DMS153 (cell line): ENCODE measurements around the gene PSMB7.
"Not testable (repeated sequence)": the region's sequence is repeated elsewhere in the genome, so short reads cannot be mapped to it uniquely, and the experiment has no call there.

ENCODE experiments used
- DNase-seq: peaks from one replicate; lab custom pipeline; 2025; lab: John Stamatoyannopoulos, UW

The PSMB7 gene

DNA sequence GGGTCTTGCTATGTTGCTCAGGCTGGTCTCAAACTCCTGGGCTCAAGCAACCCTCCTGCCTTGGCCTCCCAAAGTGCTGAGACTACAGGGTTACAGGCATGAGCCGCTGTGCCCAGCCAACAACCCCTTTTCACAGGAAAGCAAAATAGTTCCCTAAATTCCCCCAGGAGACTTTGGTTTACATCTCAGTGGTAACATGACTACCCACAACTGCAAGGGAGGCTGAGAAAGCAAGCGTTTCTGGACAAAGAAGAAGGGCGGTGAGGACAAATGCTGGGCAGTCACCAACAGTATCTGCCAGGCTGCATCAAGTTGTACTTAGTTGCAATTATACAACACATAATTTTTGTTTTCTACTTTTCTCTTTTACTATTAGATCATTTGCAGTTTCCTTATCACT lies 27.6 kb upstream of the PSMB7 start:
- no peak for DNase-seq

DNA sequence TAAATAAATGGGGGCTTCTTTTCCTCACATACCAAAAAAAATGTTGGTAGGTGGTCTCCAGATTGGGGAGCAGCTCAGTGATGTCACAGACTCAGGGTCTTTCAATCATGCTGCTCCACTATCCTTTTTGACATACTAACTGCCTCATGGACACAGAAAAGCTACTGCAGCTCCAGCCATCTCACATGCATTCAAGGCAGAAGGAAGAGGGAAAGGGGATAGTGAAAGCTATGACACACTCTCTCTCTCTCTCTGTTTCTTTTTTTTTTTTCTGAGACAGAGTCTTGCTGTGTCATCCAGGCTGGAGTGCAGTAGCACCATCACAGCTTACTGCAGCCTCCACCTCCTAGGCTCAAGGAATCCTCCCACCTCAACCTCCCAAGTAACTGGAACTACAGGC lies 27.1 kb upstream of the PSMB7 start:
- no peak for DNase-seq

DNA sequence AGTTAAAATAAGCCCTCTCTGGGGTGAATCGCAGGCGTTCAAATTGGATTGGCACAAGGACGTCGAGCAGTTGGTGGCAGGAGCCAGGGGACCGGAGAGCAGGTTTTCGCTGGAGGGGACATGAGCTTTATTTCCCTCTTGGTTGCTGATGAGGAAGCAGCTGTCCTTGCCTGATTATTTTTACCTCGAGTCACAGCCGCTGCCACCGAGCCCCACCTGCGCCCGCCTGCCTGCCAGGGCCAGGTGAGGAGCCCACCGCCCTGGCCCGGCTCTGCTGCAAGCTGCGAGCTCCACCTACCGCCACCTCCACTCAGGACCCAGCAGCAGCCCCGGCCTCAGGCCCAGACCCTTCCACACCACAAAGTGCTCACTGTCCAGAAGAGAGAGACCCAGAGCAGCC lies 26.0 kb upstream of the PSMB7 start:
- DNase-seq: no peak

DNA sequence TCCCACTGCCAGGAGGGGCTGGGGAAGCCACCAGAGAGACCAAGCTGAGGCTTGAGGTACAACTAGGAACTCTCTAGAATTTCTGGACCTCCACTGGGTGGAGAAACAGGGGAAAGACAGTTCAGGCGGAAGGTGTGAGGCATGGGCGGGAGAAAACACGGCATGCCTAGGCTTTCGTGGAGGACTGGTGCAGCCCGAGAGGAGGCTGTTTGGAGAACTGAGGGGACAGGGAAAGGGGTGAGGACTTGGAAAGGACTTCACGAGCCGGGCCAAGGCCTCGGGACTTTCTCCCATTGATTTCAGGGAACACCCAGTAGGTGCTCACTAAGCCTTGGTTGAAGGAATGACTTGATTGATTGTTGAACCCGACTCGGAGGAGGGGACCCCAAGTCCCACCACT lies 25.5 kb upstream of the PSMB7 start:
- no peak for DNase-seq

DNA sequence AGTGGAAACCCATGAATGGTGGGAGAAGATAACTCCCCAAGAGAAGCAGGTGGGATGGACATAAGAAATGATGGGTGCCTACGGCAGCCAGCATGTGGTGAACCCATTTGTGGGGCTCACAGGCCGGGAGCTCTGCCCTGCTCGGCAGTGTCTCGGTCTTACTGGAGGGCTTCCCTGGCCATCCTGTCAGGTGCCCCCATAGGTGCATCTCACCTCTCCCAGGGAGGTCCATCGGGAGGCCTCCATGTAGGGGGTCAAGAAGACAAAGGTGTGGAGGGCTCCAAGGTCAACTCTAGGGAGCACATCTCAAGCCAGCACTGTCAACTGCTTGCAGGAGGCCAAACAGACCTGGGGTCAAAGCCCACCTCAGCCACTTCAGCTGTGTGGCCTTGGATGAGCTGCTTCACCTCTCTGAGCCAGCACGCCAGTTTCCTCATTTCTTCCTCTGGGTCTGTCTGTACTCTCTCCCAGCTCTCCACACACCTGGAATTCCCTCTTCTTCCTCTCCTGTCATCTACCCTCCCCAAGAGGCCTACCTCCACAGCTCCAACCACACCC lies 24.5 kb upstream of the PSMB7 start:
- DNase-seq: no peak

DNA sequence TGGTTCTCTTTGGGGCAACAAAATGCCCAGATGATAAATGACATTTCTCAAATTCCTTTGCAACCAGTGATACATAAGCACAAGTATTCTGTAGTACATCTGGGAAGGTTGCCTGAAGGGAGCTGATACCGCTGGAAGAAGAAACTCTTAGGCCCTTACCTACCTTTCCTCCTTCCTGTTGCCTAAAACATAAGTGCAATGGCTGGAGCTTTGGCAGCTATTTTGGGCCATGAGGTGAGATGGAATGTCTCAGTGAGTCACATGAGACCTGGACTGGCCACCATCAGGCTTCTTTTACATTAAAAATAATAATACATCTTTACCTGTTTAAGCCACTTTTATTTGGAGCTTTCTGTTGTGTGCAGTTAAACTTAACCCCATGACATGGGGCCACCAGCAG lies 23.8 kb upstream of the PSMB7 start:
- no peak for DNase-seq

DNA sequence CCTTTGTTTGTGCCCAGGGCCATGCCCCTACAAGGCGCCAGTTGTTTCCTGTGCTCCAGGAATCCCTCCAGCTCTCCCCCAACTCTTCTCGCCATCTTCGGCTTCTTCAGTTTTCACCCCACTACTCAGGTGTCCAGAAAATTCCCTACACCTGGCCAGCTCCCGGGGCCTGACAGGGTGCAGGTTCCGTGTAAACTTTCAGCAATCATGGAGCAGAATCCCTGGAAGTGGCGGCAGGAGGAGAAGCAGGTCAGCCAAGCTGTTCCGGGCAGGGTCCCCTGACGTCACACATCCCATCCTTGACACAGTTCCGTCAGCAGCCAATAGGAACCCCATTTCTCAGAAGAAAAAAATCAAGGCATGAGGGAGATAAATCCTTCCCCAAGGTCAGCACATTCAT lies 22.8 kb upstream of the PSMB7 start:
- DNase-seq: no peak

DNA sequence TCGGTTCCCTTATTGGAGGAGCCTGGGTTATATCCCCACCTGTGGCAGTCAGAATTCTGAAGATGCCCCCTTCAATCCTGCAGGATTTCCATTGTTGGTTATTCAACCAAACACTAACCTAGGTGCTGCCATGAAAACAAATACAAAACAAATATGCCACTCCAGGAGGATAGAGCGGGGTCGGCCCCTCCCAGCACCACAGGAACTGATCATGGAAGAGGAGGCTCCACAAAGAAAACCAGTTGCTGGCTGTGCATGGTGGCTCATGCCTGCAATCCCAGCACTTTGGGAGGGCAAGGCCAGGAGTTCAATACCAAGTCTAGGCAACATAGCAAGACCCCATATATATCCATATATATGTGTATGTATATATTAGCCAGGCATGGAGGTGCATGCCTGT lies 21.8 kb upstream of the PSMB7 start:
- DNase-seq: no peak

DNA sequence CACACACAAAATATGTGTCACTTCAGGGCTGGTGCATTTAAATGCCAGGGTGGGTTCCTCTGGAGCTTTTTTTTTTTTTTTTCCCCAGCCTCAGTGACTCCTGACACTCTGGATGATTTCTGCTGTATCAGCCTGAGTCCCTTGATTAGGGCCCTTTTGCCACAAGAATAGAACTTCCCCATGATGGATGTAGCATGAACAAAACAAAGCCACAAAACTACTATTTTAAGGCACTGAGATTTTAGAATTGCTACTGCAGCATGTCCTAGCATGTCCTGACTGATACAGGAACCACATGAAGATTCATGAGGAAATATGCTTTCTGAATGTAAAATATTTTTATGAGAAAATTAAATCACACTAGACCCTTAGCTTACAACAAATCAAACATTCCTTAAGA lies 21.1 kb upstream of the PSMB7 start:
- no peak for DNase-seq

DNA sequence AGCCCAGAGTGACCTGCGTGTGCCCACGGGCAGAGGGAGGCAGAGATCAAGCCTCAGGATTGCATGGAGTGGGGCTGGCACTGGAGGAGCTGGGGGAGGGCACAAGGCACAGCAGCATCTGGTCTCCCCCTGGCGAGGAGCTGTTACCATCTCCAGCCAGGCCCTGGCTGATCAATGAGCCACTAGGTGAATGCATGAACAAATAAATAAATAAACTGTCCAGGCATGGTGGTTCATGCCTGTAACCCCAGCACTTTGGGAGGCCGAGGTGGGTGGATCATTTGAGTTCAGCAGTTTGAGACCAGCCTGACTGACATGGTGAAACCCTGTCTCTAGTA lies 14.3 kb upstream of the PSMB7 start:
- DNase-seq: no peak

DNA sequence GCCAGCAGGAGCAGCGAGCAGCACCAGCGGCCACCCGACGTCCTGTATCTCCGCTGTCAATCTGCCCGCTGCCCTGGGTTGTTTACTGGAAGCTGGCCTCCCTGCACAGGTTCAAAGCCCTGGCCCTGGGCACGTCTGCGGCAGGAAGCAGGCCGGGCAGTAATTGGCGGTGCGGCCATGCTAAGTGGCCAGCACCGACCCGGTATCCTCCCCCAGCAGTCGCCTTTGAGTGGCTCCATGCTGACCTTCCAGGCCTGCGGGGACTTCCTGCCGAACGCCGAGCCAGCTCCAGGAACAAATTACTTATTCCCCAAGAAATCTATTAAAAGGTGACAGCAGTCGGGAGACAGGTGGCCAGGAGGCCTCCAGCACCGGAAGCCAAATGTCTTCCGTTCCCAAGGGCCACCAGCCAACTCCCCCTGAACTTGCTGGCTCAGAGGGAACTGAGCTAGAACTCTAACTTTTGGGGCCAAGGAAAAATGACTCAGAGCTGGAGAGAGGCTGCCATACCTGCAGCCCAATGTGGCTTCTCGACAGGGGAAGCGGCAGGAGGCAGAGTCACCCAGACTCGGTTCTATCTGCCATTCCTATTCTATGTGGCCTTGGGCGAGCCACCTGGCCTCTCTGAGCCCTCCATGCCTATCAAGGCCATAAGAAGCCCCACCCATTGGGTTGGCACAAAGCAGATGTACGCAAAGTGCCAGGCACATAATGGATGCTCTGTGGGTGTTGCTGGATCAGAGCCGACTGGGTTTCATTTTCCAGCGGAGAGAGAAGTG lies 13.7 kb upstream of the PSMB7 start:
- DNase-seq: peak; percentile 27

DNA sequence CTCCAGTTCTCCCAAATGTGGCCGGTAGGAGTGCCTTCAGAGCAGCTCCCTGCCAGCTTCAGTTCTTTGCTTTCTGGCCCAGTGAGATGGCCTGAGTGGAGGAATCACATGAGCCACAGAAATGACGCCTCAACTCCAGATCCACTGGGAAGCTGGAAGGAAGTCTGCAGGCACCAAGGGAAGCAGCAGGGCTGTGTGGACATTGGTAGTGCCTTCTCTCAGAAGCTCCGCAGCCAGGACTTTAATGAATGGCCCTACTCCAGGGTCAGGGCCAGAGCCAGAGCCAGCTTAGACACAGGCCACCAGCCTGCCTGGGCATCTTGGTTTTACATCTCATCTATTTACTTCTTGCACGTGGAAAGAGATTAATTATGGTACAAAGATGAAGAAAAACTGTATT lies 12.0 kb upstream of the PSMB7 start:
- DNase-seq: no peak

DNA sequence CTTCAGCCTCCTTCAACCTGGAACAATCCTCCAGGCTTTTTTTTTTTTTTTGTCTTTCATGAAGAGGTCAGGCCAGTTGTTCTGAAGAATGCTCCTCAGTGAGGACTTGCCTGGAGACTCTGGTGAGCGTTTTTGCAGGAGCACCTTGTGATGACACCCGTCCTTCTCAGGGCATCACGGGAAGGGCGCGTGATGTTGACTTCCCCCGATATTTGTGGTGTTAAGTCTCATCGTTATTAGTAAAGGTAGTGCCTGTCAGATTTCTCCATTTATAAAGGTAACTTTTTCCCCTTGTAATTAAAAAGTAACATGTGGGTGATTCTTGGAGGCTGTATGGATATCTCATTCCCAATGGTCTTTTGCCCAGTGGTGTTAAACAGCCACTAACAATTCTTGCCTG lies 11.1 kb upstream of the PSMB7 start:
- DNase-seq: no peak

DNA sequence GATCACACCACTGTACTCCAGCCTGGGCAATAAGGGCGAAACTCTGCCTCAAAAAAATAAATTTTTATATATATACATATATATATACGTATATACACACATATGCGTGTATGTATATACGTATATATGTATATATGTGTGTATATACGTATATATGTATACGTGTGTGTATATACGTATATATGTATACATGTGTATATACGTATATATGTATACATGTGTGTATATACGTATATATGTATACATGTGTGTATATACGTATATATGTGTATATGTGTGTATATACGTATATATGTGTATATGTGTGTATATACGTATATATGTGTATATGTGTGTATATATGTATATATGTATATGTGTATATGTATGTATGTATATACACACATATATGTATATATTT lies 10.5 kb upstream of the PSMB7 start:
- not testable (repeated sequence) for DNase-seq

DNA sequence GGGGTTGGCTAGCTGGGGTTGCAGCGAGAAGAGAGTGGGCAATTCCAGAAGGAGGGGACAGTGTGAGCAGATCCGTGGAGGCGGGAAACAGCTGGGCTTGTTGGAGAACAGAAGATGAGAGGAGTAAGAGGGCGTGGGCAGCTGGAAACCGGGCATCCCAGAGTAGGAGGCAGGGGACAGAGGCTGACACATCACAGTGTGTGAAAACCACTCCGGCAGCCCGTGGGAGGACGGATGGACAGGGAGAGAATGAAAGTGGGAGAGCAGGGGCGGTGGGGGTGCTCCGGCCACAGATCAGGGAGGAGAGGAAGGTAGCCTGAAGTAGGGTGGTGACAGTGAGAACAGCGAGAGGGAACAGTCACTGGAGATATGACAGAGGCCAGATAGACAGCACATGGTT lies 8.3 kb upstream of the PSMB7 start:
- DNase-seq: no peak

DNA sequence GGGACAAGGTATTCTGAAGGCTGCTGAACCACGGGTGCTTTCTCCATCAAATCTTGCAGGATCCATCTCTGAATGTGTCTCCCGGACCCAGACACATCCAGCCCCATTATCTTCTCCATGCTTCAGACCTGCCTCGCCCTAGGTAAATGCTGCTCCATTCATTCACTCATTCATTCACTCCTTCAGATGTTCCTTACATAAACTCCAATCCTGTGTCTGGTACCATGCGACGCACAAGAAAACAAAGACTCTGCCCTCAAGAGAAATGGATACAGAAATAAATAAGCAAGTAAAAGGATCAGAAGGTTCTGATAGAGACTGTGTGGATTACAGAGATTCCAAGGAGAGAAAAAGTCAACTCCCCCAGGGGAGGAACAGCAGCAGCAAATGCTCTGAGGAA lies 7.9 kb upstream of the PSMB7 start:
- DNase-seq: no peak

DNA sequence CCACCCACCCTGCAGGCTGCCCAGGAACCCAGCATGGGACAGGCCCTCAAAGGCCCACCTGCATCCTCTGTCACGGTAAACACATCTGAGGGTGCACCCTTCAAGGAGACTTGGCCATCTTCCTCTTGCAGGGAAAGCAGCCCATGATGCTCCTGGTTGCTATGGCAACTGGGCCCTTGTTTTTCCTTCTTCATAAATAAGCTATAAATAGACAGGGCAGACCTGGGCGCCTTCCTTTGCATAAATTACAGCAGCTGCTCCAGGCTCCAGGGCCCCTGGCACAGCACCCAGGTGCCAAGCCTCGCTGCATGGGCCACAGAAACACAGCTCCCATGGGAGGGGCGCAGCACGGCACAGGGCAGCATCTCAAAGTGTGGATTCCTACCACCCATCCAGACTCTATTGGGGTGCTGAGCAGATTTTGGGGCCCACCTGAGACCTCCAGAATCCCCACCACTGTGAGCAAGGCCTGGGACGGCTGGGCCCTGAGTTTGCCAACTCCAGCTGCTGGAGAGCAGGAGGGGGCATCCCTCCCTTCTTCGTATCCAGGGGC lies 5.8 kb upstream of the PSMB7 start:
- peak; percentile 88 for DNase-seq

DNA sequence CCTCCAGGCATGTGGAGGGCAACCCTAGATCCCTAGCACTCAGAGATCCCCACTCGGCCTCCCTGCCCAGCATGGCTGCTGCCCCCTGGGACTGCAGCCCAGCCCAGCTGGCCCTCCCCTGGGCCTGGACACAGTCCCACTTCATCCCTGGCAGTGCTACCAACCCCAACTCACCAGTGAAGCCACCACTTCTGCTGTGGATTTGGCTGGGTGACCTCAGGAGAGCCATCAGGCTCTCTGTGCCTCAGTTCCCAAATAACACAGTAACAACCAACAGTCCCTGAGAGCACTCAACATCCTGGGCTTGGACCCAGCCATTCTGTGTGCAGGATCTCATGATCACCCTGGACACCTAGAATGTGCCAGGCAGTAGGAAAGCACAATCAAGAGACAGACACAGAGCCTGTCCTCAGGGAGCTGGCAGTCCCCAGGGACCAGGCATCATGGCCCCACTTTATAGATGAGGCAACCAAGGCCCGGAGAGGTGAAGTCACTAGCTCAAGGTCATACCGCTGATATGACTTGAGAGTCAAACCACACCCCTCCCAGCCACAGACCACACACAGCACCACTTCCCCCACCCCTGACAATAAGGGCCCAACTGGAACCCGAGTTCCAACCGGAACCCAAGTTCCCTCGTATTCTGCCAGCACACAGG lies 4.7 kb upstream of the PSMB7 start:
- DNase-seq: no peak

DNA sequence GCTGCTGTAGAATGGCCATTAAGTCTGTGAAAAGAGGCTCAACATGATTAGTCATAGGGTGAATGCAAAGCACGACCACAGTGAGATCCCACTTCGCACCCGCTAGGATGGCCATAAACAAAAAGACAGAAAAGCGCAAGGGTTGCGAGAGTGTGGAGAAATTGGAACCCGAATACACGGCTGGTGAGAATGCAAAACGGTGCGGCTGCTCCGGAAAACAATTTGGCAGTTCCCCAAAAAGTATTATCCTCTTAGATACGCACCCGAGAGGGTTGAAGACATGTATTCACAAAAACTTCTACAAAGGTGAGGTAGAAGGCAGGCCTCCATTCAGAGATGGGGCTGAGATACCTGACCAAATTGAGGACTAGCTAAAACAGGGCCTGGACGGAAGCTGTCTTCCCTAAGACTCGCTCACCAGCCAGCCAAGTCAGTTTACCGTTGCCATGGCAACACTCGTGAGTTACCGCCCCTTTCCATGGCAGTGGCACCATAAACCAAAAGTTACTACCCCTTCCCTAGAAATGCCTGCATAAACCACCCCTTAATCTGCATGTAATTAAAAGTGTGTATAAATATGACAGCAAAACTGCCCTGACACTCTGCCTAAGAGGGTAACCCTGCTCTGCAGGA lies 726 bp upstream of the PSMB7 start:
- DNase-seq: no peak

DNA sequence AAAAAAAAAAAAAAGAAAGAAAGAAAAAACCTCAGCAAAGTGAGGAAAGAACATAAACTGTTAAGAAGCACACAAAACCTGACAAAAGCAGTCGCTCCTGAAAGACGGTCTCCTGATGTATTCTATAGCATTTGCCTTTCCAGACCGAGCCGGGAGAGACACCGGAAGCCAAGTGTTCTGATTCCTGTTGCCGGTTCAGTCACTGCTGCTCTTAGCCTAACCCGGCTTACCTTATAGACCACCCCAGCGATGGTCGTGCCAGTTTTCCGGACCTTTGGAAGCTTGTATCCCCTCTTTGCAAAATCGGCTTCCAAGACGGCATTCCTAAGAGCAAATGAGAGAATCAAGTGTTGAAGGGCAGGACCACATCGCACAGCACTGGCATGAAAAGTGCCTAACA lies 630 bp downstream of the PSMB7 start:
- no peak for DNase-seq

DNA sequence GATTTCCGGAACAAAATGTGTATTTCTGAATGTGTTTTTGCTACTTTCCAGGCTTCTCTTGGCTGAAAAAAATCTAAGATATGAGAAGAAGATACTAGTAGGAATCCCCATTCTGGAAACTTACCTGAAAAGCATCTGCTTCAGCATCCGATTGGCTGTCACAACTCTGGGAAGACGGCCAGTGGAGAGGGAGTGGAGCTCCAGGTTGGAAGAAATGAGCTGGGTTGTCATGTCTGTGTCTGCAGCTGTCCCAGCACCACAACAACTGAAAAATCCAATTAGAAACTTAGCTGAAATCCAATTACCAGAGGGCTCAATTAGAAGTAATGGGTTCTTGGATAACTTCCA lies 3.0 kb downstream of the PSMB7 start:
- no peak for DNase-seq

DNA sequence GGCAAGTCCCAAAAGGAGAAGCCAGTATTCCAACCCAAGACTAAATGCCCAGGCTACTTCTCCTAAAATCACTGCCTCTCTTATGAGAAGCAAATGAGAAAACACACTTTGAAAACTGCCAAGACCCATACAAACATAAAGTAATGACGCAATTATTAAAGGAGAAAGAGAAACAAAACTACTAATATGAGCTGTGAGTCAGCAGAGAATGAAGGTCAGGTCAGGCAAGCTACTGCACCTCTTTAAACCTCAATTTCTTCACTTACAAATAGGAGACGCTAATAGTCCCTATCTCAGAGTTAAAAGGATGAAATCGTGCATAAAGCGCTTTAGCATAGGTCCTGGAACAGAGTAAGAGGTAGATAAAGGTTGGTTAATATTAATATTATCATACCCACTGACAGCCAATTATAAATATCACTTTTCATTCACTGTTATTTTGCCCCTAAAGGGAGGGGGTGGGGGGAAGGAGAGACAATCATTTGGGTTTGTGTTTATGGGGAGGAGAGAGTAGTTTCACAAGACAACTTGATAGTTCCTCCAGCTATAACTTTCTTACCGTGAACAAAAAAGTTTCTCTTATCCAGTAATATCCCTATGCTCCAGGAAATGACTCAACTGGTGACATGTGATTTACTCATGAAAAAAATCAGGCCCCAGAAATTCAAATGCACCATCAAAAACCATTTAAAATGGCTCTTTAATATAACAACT lies 3.6 kb downstream of the PSMB7 start:
- no peak for DNase-seq
